Keratinocyte (primary cell): Measurements from ENCODE around the gene NUAK2. TPM values are rescaled to one million over a fixed set of nuclear protein-coding genes. Genes with fewer than 3 reads are reported as not detected.

Source experiments
- DNase-seq: peaks from one replicate; pipeline ENCODE4 v3.0.0-alpha.2; 2011; ENCODE audit warnings: low read depth, missing footprints, low spot score
- FAIRE-seq: peaks from 2 replicates; lab custom pipeline; 2011; peaks lifted over from hg19 to GRCh38; lab: Jason Lieb, UNC
- H2AFZ ChIP-seq: 2 replicates; pipeline ENCODE4 v1.6.0; 2012; ENCODE audit warnings: low read length, control low read depth, inconsistent platforms; ENCODE audit not compliant: control insufficient read depth
- H3K27ac ChIP-seq: 2 replicates; pipeline ENCODE4 v1.5.1; 2011; ENCODE audit warnings: low read length; ENCODE audit not compliant: control insufficient read depth, insufficient read depth
- H3K27me3 ChIP-seq: 3 replicates; pipeline ENCODE4 v1.6.0; 2011; ENCODE audit warnings: low read length; ENCODE audit not compliant: control insufficient read depth, insufficient read depth; ENCODE audit errors: extremely low read depth
- H3K36me3 ChIP-seq, 2 experiments: 2 replicates in 1 of 2; 3 replicates in 1 of 2; pipeline ENCODE4 v1.5.1; 2011; ENCODE audit warnings: low read length in 2 of 2, mild to moderate bottlenecking in 1 of 2; ENCODE audit not compliant: control insufficient read depth in 2 of 2, insufficient read depth in 2 of 2; ENCODE audit errors: extremely low read depth in 1 of 2
- H3K4me1 ChIP-seq: 3 replicates; pipeline ENCODE4 v1.5.1; 2011; ENCODE audit warnings: low read length; ENCODE audit not compliant: control insufficient read depth, insufficient read depth; ENCODE audit errors: extremely low read depth
- H3K4me2 ChIP-seq: 3 replicates; pipeline ENCODE4 v1.6.0; 2011; ENCODE audit warnings: low read depth, low read length; ENCODE audit not compliant: control insufficient read depth, insufficient read depth; ENCODE audit errors: extremely low read depth
- H3K4me3 ChIP-seq, 3 experiments: fragments of 200-600 bp in 1 of 3; sonication (generic) in 1 of 3; 2 replicates in 2 of 3; 3 replicates in 1 of 3; pipeline ENCODE4 v1.5.1; 2011 to 2016; ENCODE audit warnings: low read length in 3 of 3, mild to moderate bottlenecking in 3 of 3, control low read depth in 2 of 3, inconsistent platforms in 1 of 3, low read depth in 1 of 3, mixed read lengths in 1 of 3, mixed run types in 1 of 3, moderate library complexity in 1 of 3; ENCODE audit not compliant: control insufficient read depth in 2 of 3, insufficient read depth in 2 of 3; ENCODE audit errors: extremely low read depth in 1 of 3
- H3K79me2 ChIP-seq: 2 replicates; pipeline ENCODE4 v1.6.0; 2012; ENCODE audit warnings: low read length; ENCODE audit not compliant: control insufficient read depth, insufficient read depth
- H3K9ac ChIP-seq: 3 replicates; pipeline ENCODE4 v1.6.0; 2011; ENCODE audit warnings: low read length; ENCODE audit not compliant: control insufficient read depth, insufficient read depth; ENCODE audit errors: extremely low read depth
- H3K9me1 ChIP-seq: 3 replicates; pipeline ENCODE4 v1.6.0; 2011; ENCODE audit warnings: low read length; ENCODE audit not compliant: control insufficient read depth, insufficient read depth; ENCODE audit errors: extremely low read depth
- H3K9me3 ChIP-seq: 2 replicates; pipeline ENCODE4 v1.5.1; 2012; ENCODE audit warnings: low read depth, low read length; ENCODE audit not compliant: control insufficient read depth
- H4K20me1 ChIP-seq: 3 replicates; pipeline ENCODE4 v1.6.0; 2011; ENCODE audit warnings: low read length; ENCODE audit not compliant: control insufficient read depth, insufficient read depth; ENCODE audit errors: extremely low read depth
- EZH2 ChIP-seq: IDR thresholded peaks from one replicate; pipeline ENCODE4 v1.6.1; 2012; ENCODE audit warnings: inconsistent platforms, mild to moderate bottlenecking, low read length, moderate library complexity
- dilution Hi-C: fragments of 300-500 bp; cut with MboI; formaldehyde crosslinking; loops from one replicate; pipeline ENCODE4 v1.7.0; 2020; ENCODE audit warnings: low sequenced_read_pairs; ENCODE audit not compliant: extremely low pct_ligation_motif_present
- polyA plus RNA-seq, 5 experiments: library from polyadenylated mRNA; depleted of rRNA in 3 of 5; stranded (reverse) in 3 of 5; stranded (forward) in 1 of 5; unstranded in 1 of 5; fragments of >200 nt; gene quantifications; 1 replicate in 1 of 5; 2 replicates in 3 of 5; 3 replicates in 1 of 5; pipeline versions ENCODE4 v1.2.1 to v1.2.3, GENCODE V29; 2011 to 2012; ENCODE audit warnings: missing spikeins in 2 of 5, low read depth in 1 of 5, low replicate concordance in 1 of 5
- TF ChIP-seq, protein P1 (sequence below), 3 experiments: IDR thresholded peaks in 1 of 3; conservative IDR thresholded peaks in 1 of 3; optimal IDR thresholded peaks in 1 of 3; 2 replicates in 2 of 3; 3 replicates in 1 of 3; pipeline versions ENCODE3 to v1.5.1; 2011; ENCODE audit warnings: low read length in 3 of 3, mild to moderate bottlenecking in 3 of 3, moderate library complexity in 2 of 3, control low read depth in 1 of 3, inconsistent platforms in 1 of 3; ENCODE audit not compliant: insufficient read depth in 2 of 3; ENCODE audit errors: extremely low read depth in 1 of 3

NUAK2 gene
- polyA plus RNA-seq, 1 donor (not counting 4 experiments of a cell fraction or from before 2014, with no cell fraction given): 3.9 TPM

DNA sequence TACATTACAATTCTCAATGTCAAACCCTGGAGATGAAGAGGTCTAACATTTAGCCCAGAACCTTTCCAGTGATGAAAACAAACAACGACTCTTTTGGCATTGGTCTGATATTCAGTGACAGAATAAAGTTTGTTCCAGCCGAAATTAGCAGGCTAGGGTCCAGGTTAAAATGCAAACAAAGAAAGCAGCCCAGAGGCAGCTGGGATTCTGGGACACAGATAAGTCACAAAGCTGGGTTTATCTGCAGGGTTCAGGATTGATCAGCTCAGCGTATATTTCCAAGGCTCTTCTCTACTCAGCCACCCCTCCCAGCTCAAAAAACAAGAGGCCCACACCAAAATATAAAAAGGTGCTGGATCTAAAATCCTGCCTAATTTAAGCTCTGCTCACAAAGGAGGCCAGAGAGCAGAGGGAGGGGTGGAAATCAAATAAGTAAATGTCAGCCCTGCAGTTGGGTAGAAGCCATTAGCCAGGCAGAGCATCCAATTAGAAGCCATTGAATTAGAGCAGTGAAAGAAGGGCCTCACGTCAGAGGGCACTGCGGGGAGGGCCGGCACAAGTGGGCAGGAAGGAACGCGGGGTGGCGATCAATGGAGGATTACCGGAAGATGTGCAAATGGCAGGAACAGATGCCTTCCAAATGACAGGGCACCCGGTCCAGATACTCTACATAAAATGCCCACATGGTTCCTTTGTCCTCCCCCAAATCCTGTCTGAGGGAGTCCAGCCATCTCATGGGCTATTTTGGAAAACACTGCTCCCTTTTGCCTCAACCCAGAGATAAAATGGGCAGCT is 38.4 kb upstream of the NUAK2 start:
- dilution Hi-C loops: no loop called here
- Histone ChIP-seq H3K27me3 (peaks cover 12% of the 10 kb centered on the region), H3K4me3 (no peak overlapping the region), H2AFZ (no peak overlapping the region), H3K4me1 (no peaks in the 10 kb centered on the region), H3K9me1 (no peaks in the 10 kb centered on the region), H4K20me1 (no peaks in the 10 kb centered on the region), H3K4me2 (no peak overlapping the region), H3K36me3 (no peaks in the 10 kb centered on the region), H3K9me3 (no peaks in the 10 kb centered on the region), H3K27ac (no peak overlapping the region), H3K9ac (no peak overlapping the region), H3K79me2 (no peaks in the 10 kb centered on the region)
- FAIRE-seq (no peak), DNase-seq (no peak)
- TF ChIP-seq, protein P1, sequence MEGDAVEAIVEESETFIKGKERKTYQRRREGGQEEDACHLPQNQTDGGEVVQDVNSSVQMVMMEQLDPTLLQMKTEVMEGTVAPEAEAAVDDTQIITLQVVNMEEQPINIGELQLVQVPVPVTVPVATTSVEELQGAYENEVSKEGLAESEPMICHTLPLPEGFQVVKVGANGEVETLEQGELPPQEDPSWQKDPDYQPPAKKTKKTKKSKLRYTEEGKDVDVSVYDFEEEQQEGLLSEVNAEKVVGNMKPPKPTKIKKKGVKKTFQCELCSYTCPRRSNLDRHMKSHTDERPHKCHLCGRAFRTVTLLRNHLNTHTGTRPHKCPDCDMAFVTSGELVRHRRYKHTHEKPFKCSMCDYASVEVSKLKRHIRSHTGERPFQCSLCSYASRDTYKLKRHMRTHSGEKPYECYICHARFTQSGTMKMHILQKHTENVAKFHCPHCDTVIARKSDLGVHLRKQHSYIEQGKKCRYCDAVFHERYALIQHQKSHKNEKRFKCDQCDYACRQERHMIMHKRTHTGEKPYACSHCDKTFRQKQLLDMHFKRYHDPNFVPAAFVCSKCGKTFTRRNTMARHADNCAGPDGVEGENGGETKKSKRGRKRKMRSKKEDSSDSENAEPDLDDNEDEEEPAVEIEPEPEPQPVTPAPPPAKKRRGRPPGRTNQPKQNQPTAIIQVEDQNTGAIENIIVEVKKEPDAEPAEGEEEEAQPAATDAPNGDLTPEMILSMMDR (optimal IDR thresholded peaks at IDR 0.05 in 1 of 3, IDR thresholded peaks at IDR 0.05 in 1 of 3, conservative IDR thresholded peaks at IDR 0.05 in 1 of 3; ENCODE audit: extremely low read depth in 1 of 3, insufficient read depth in 2 of 3, low read length in 3 of 3): no peak
- no peak for TF ChIP-seq EZH2

DNA sequence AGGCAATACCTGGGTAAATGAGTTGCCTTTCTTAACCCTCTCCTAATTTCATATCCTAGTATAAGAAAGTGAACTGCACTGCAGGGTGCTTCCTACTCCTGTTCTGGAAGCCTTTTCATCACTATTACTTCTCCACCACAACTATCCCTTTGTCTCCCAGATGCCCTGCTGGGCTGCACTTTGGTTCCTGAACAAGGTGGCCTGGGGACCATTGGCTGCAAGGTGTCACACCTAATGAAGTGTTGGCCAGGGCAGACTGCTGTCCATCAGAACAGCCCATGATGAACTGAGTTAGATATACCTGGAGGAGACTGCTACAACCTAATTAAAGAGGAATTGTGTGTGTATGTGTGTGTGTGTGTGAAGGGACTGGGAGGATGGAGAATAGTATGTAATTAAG is 37.0 kb upstream of the NUAK2 start:
- Histone ChIP-seq H3K79me2 (no peaks in the 10 kb centered on the region), H3K27me3 (peaks cover 12% of the 10 kb centered on the region), H3K9ac (no peak overlapping the region), H3K9me3 (no peaks in the 10 kb centered on the region), H3K4me3 (no peak overlapping the region), H3K4me1 (no peaks in the 10 kb centered on the region), H3K27ac (no peak overlapping the region), H2AFZ (no peak overlapping the region), H3K9me1 (no peaks in the 10 kb centered on the region), H3K36me3 (no peaks in the 10 kb centered on the region), H3K4me2 (no peak overlapping the region), H4K20me1 (no peaks in the 10 kb centered on the region)
- dilution Hi-C loops: no loop called here
- no peak for TF ChIP-seq EZH2
- TF ChIP-seq, protein P1 (optimal IDR thresholded peaks at IDR 0.05 in 1 of 3, IDR thresholded peaks at IDR 0.05 in 1 of 3, conservative IDR thresholded peaks at IDR 0.05 in 1 of 3; ENCODE audit: extremely low read depth in 1 of 3, insufficient read depth in 2 of 3, low read length in 3 of 3): no peak
- DNase-seq: no peak
- no peak for FAIRE-seq
